Coronary artery (tissue), 2 donors: ENCODE results near the gene TMEM237.

ENCODE experiments used
- DNase-seq: peaks from one replicate; pipeline ENCODE4 v3.0.0-alpha.2; 2017; ENCODE audit warnings: low spot score
- H3K27ac ChIP-seq, 2 donors: fragments of 200-600 bp; sonication (generic); one replicate each; pipeline ENCODE4 v1.5.1; 2016 to 2019
- H3K4me3 ChIP-seq: fragments of 200-600 bp; sonication (generic); 2 replicates; pipeline ENCODE4 v1.5.1; 2016; ENCODE audit warnings: mild to moderate bottlenecking, moderate library complexity
- CTCF ChIP-seq: fragments of 200-600 bp; sonication (generic); IDR thresholded peaks from one replicate; pipeline ENCODE4 v1.5.1; 2019; ENCODE audit warnings: antibody characterized with exemption

The TMEM237 gene

GRCh38 chr2:201644001-201644400 lies 698 bp upstream of the TMEM237 start:
- no peak for TF ChIP-seq CTCF
- peak overlapping the region; percentile 93 for H3K4me3 ChIP-seq
- no peak for DNase-seq

DNA sequence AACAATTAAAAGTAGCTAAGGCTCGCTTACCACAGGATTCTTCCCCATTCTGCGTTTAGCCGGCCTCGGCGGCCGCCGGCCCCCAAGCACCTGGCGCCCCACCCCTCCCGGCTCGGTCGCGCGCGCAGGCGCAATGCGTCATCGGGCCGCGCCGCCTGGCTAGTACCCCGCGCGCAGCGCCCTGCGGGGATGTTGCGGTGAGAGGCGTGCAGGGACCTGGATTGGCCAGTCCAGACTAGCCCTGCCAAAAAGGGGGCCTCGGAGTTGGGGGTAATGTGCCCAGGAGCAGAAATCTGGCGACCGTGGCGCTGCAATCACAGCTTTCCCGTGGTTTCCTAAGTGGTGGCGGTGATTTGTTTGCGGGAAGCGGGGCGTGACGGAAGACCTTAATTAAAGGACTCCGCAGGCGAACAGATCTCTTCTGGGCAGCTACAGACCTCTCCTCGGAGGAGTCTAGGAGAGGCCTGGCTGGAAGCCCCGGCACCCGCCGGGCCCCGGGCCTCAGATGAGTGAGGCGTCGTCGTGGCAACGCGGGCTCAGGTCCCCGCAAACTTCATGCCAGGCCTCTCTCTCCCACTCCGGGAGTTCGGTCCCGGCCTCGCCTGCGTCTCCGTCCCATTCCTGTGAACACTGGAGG lies 606 bp downstream of the TMEM237 start:
- no peak for TF ChIP-seq CTCF
- DNase-seq: peak; percentile 91
- peak overlapping the region; percentile 98 for H3K27ac ChIP-seq
- H3K4me3 ChIP-seq: peak overlapping the region; percentile 93

More at GRCh38 chr2:201644001-201644400, 698 bp upstream of the TMEM237 start:
- peak overlapping the region; percentile 98 for H3K27ac ChIP-seq

- no peak for DNase-seq
- TF ChIP-seq CTCF: no peak
- Histone ChIP-seq H3K27ac (peak overlapping the region; percentile 98), H3K4me3 (peak overlapping the region; percentile 93)
These were observed 1.2 kb downstream of the TMEM237 start for GRCh38 chr2:201642086-201642578.

DNA sequence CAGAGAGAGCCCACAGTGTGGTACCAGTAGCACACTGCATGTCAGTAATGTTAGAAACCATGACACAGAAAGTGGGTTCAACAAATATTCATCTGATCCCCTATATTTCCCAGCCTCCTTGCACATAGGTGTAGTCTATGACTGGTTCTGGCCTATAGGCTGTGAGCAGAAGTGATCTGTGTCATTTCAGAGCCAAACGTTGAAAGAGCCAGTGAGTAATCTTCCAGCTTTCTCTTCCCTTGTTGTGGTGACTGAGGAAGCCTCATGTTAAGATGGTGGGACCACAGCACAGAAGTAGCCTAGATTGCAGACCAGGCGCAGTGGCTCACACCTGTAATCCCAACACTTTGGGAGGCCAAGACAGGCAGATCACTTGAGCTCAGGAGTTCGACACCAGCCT lies 4.1 kb downstream of the TMEM237 start:
- DNase-seq: no peak
- no peak overlapping the region for H3K27ac ChIP-seq
- no peak overlapping the region for H3K4me3 ChIP-seq
- TF ChIP-seq CTCF: no peak

DNA sequence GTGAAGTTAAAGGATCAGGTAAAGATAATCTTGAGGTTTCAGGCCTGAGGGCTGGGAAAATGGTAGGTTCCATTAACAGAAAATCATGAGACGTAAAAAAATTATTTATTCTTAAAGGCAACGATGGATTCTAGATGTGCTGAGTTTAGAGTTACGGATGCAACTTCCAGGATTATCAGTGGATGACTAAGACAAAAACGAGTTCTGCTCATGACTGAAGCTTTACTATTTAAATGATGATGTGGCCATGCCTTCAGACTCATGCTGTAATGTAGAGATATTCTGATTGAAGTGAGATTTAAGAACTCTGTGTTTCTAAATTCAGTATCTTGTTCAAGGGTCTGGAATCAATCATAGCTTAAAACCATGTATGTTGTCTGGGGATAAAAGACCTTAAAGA lies 5.0 kb downstream of the TMEM237 start:
- Histone ChIP-seq H3K27ac (no peak overlapping the region), H3K4me3 (no peak overlapping the region)
- DNase-seq: no peak
- no peak for TF ChIP-seq CTCF

DNA sequence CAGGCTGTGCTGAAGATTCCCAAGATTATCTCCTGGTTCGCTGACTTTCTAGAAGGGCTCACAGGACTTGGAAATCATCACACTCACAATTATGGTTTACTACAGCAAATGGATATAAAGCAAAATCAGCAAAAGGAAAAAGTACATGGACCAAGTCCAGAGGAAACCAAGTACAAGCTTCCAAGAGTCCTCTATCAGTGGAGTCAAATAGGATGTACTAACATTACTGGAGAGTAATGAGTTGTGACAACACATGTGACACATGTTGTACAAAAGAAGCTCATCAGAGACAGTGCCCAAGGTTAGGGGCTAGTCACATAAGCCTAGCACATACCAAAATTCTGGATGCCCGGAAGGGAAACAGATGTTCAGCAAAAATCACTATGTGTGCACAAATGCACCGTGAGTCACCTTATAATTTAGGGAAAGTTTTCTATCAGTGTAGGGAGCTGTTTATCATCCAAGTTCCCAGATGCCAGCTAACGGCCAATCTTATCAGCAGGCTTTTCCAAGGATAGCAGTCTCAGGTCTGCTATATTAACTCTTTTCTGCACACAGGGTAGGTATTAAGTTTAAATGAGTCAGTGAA lies 9.5 kb downstream of the TMEM237 start:
- no peak for TF ChIP-seq CTCF
- no peak for DNase-seq
- no peak overlapping the region for H3K27ac ChIP-seq
- H3K4me3 ChIP-seq: no peak overlapping the region

DNA sequence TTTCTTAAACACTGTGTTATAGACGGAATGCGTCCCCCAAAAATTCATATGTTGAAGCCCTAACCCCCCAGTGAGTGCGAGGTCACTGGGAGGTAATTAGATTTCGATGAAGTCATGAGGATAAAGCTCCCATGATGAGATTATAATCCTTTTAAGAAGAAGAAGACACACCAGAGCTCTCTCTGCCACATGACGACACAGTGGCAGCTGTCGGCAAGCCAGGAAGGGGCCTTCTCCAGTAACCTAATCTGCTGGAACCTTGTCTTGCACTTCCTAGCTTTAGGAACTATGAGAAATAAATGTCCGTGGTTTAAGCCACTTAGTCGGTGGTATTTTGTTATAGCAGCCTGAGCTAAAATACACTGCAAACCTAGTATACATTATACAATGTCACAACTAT lies 12.3 kb downstream of the TMEM237 start:
- TF ChIP-seq CTCF: no peak
- Histone ChIP-seq H3K27ac (no peak overlapping the region), H3K4me3 (no peak overlapping the region)
- no peak for DNase-seq
